Ishikawa (cell line): ENCODE measurements around the gene NKIRAS1.

Source experiments
- CEBPB ChIP-seq: IDR thresholded peaks from 2 replicates; pipeline ENCODE4 v1.6.1; 2012
- CREB1 ChIP-seq: IDR thresholded peaks from 2 replicates; pipeline ENCODE4 v1.6.1; 2012; ENCODE audit warnings: low read depth
- EGR1 ChIP-seq: IDR thresholded peaks from 2 replicates; pipeline ENCODE4 v1.6.1; 2012
- EP300 ChIP-seq: IDR thresholded peaks from 2 replicates; pipeline ENCODE4 v1.6.1; 2012; ENCODE audit warnings: borderline replicate concordance
- FOXM1 ChIP-seq: IDR thresholded peaks from 2 replicates; pipeline ENCODE4 v1.6.1; 2012; ENCODE audit warnings: low read depth, borderline replicate concordance
- MAX ChIP-seq: IDR thresholded peaks from 2 replicates; pipeline ENCODE4 v1.6.1; 2012
- RAD21 ChIP-seq: IDR thresholded peaks from 2 replicates; pipeline ENCODE4 v1.6.1; 2012; ENCODE audit warnings: low read depth
- TAF1 ChIP-seq: IDR thresholded peaks from 2 replicates; pipeline ENCODE4 v1.6.1; 2012; ENCODE audit warnings: low read depth, mild to moderate bottlenecking
- TEAD4 ChIP-seq: IDR thresholded peaks from 2 replicates; pipeline ENCODE4 v1.6.1; 2012
- USF1 ChIP-seq: IDR thresholded peaks from 2 replicates; pipeline ENCODE4 v1.6.1; 2012
- YY1 ChIP-seq: IDR thresholded peaks from 2 replicates; pipeline ENCODE4 v1.6.1; 2012; ENCODE audit warnings: low read depth
- ZBTB7A ChIP-seq: IDR thresholded peaks from 2 replicates; pipeline ENCODE4 v1.6.1; 2012; ENCODE audit warnings: low read depth

GRCh38 chr3:23909341-23909740 lies 7.4 kb downstream of the NKIRAS1 start:
- TF ChIP-seq TEAD4 (no peak), MAX (no peak), ZBTB7A (no peak), RAD21 (no peak), YY1 (no peak), TAF1 (no peak), EGR1 (no peak), FOXM1 (no peak), USF1 (no peak), EP300 (no peak), CEBPB (no peak), CREB1 (no peak)
